ENCODE results near the gene VAX1.
"Not testable (repeated sequence)": the region's sequence is repeated elsewhere in the genome, so short reads cannot be mapped to it uniquely, and the experiment has no call there.

The VAX1 gene, protein sequence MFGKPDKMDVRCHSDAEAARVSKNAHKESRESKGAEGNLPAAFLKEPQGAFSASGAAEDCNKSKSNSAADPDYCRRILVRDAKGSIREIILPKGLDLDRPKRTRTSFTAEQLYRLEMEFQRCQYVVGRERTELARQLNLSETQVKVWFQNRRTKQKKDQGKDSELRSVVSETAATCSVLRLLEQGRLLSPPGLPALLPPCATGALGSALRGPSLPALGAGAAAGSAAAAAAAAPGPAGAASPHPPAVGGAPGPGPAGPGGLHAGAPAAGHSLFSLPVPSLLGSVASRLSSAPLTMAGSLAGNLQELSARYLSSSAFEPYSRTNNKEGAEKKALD

DNA sequence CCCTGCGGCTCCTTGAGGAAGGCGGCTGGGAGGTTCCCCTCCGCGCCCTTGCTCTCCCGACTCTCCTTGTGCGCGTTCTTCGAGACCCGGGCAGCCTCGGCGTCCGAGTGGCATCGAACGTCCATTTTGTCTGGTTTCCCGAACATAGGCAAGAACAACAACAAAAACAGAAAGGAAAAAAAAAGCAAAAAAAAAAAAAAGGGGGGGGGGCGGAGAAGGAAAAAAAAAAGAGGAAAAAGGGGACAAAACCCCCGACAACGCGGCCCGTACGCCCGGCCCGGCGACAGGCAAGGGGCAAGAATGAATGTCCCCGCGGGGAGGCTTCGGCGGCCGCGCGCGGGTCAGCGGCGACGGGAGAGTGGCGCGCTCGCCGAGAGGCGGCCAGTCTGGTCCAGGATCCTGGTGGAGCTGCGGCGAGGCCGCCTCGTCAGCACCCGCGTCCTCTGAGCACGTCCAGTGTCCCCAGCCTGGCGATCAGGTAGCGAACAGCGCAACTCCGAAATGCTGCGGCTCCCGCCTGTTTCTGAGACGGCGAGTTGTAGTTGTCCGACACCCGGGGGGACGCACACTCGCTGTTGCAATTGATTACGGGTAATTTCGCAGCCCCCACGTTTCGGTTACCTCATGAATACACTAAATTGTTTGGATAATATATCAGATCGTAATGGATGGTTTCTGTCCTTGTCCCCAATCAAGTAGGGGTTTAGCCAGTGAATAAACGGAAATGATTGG is at the start of gene VAX1:
VAX1 (minus strand) TSS at position 360 of the 732 bp plus-strand sequence; CDS start at position 146, 214 bp downstream.
- H3K4me3 ChIP-seq (replicated peaks in 1 of 2; ENCODE audit: low read depth in 2 of 2, low read length in 2 of 2) = peak within 1 kb of the TSS; percentile 28 to 35
- TF ChIP-seq, protein P1, sequence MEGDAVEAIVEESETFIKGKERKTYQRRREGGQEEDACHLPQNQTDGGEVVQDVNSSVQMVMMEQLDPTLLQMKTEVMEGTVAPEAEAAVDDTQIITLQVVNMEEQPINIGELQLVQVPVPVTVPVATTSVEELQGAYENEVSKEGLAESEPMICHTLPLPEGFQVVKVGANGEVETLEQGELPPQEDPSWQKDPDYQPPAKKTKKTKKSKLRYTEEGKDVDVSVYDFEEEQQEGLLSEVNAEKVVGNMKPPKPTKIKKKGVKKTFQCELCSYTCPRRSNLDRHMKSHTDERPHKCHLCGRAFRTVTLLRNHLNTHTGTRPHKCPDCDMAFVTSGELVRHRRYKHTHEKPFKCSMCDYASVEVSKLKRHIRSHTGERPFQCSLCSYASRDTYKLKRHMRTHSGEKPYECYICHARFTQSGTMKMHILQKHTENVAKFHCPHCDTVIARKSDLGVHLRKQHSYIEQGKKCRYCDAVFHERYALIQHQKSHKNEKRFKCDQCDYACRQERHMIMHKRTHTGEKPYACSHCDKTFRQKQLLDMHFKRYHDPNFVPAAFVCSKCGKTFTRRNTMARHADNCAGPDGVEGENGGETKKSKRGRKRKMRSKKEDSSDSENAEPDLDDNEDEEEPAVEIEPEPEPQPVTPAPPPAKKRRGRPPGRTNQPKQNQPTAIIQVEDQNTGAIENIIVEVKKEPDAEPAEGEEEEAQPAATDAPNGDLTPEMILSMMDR (IDR thresholded peaks at IDR 0.05; ENCODE audit: low read depth, low read length) = no peak
- DNase-seq (ENCODE audit: low read depth in 2 of 2) = no peak

DNA sequence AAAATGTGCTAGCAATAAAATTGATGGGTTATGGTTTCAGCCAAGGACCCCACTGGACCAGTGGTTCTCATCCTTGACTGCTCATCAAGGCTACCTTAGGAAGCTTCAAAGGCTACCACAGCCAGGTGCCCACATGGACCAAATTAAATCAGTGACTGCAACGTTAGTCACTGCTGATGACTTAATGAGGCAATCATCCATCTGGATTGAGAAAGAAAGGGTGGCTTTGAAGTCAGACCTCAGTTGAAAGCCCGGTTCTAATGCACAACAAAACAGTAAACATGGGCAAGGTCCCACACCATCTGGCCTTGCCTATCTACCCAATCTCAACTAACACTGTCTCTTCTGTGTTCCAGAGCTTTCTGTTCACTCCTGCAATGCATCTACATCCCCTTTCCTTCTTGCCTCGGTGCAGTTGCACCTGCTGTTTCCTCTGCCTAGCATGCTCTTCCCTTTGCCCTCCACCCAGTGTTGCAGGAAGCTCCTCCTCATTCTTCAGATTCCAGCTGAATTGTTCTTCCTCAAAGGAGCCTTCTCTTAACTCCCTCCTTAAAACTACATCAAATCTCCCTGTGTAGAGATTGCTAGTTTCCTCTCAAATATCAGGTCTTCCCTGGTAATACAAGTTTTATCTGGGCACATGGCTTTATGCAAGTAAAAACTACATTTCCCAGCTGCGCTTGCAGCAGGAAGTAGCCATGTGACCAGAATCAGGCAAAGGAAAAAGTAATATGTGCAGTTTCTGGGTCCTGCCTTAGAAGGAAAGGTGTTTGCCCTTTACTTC is 49.0 kb upstream of the VAX1 start:
- TF ChIP-seq, protein P1 (IDR thresholded peaks at IDR 0.05; ENCODE audit: low read depth, low read length) = no peak
- no peak overlapping the region for H3K4me3 ChIP-seq (replicated peaks in 1 of 2; ENCODE audit: low read depth in 2 of 2, low read length in 2 of 2)
- DNase-seq (ENCODE audit: low read depth in 2 of 2) = peak in 1 of 2 donors; percentile 40

DNA sequence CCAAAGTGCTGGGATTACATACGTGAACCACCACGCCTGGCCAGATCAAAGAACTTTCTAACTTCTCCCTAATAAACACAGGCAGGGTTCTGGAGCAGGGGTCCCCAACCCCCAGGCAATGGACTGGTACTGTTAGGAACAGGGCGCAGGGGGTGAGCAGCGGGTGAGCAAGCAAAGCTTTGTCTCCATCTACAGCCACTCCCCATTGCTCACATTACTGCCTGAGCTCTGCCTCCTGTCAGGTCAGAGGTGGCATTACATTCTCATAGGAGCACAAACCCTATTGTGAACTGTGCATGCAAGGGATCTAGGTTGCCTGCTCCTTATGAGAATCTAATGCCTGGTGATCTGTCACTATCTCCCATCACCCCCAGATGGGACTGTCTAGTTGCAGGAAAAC is 47.7 kb upstream of the VAX1 start:
- not testable (repeated sequence) for DNase-seq (ENCODE audit: low read depth in 2 of 2); H3K4me3 ChIP-seq (replicated peaks in 1 of 2; ENCODE audit: low read depth in 2 of 2, low read length in 2 of 2)

DNA sequence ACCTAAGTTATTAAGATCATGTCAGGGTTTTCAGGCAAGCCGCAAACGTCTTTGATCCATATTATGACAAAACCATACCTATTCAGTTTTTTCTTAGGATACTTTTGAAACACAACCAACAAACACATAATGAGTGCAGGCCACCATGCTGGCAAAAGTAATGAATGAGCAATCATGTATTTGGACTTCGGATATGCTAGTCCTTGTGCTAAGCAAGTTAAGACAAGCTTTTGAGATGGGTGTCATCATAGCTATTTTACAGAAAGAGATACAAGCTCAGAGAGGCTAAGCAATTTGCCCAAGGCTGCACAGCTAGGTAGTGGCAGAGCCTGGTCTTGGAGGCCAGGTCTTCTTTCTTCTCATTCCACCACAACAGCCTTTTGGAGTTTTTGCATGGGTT is 46.8 kb upstream of the VAX1 start:
- no peak overlapping the region for H3K4me3 ChIP-seq (replicated peaks in 1 of 2; ENCODE audit: low read depth in 2 of 2, low read length in 2 of 2)
- TF ChIP-seq, protein P1 (IDR thresholded peaks at IDR 0.05; ENCODE audit: low read depth, low read length) = no peak
- DNase-seq (ENCODE audit: low read depth in 2 of 2) = no peak

DNA sequence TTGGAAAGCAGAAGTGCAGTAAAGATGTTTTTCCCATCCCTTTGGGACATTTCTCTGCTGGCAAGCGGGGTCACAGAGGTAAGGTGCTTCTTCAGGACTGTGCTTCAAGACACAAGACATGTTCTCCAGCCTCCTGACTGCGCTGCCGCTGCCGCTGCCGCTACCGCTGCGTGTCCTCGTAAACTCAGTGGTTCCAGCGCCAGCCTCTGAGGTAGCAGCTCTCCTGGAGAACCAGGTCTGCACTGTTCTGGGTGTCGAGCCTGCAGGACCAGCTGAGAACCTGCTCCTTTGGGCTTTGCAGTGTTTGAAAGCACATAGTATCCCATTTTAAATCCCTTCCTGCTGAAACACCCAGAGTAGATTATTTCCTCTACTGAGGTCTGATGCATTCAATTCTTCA is 46.2 kb upstream of the VAX1 start:
- TF ChIP-seq, protein P1 (IDR thresholded peaks at IDR 0.05; ENCODE audit: low read depth, low read length) = no peak
- no peak for DNase-seq (ENCODE audit: low read depth in 2 of 2)
- no peak overlapping the region for H3K4me3 ChIP-seq (replicated peaks in 1 of 2; ENCODE audit: low read depth in 2 of 2, low read length in 2 of 2)

DNA sequence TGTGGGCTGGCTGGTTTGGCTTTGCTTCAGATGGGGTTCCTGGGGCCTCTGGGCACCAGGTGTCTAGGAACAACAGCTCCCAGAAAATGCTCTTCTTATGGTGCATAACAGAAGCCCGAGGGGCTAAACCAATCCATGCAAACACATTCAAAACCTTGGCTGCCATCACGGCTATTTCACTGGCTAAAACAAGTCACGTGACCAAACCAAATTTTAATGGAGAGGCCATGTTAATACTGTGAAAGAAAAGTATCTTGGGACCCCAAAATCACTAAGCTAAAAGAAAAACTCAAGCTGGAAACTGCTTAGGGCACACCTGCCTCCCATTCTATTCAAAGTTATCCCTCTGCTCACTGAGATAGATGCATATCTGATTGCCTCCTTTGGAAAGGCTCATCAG is 40.1 kb upstream of the VAX1 start:
- no peak for DNase-seq (ENCODE audit: low read depth in 2 of 2)
- TF ChIP-seq, protein P1 (IDR thresholded peaks at IDR 0.05; ENCODE audit: low read depth, low read length) = no peak
- no peak overlapping the region for H3K4me3 ChIP-seq (replicated peaks in 1 of 2; ENCODE audit: low read depth in 2 of 2, low read length in 2 of 2)
